Psoas muscle (tissue), 8 donors: ENCODE results near the gene POLR3B. TPM values are rescaled to one million over a fixed set of nuclear protein-coding genes. Genes with fewer than 3 reads are reported as not detected.

Source experiments
- ATAC-seq, 4 donors: fragments of 200-7000 bp; cut with Tn5 transposase; one replicate each; pipeline ENCODE4 v1.9.1; 2020; ENCODE audit warnings: moderate library complexity in 3 of 4, mild to moderate bottlenecking in 2 of 4
- DNase-seq, 2 donors: peaks; one replicate each; pipeline ENCODE4 v3.0.0-alpha.2; 2020
- H3K27ac ChIP-seq: fragments of 200-600 bp; one replicate; pipeline ENCODE4 v1.8.0; 2022
- H3K27me3 ChIP-seq, 3 donors: fragments of 200-600 bp in 1 of 3; one replicate each; pipeline versions ENCODE4 v1.6.1 to v1.8.0; 2013 to 2022; ENCODE audit warnings: low read length in 2 of 3, mild to moderate bottlenecking in 2 of 3, moderate library complexity in 1 of 3; ENCODE audit not compliant: insufficient read depth in 3 of 3
- H3K36me3 ChIP-seq, 2 donors: fragments of 200-600 bp in 1 of 2; one replicate each; pipeline versions ENCODE4 v1.6.1 to v1.8.0; 2013 to 2022; ENCODE audit warnings: low read depth in 1 of 2, mild to moderate bottlenecking in 1 of 2, moderate library complexity in 1 of 2; ENCODE audit not compliant: insufficient read depth in 1 of 2
- H3K4me1 ChIP-seq: fragments of 200-600 bp; one replicate; pipeline ENCODE4 v1.8.0; 2022
- H3K4me3 ChIP-seq: fragments of 200-600 bp; one replicate; pipeline ENCODE4 v1.8.0; 2022; ENCODE audit warnings: mild to moderate bottlenecking
- H3K9me3 ChIP-seq: fragments of 200-600 bp; one replicate; pipeline ENCODE4 v1.8.0; 2022
- WGBS, 3 donors: extraction: QIAGEN DNeasy Blood & Tissue Kit; methylation state at CpG; one replicate each; pipeline versions ENCODE4 v1.1.6 to v1.1.7; 2013; 5-methylcytosine and 5-hydroxymethylcytosine counted together
- intact Hi-C, 2 donors: fragments of 100-400 bp; cut with DNase I; formaldehyde crosslinking; loops; one replicate each; pipeline versions ENCODE4 v1.11.0 to v1.14.2; 2022
- polyA plus RNA-seq, 3 donors: library from polyadenylated mRNA; stranded (reverse); fragments of 200-250 nt; gene quantifications; one replicate each; pipeline ENCODE4 v1.2.3, GENCODE V29; 2013
- total RNA-seq, 4 donors: library from RNA; stranded (reverse); fragmentation: NEBNext Ultra II Directional in 2 of 4; extraction: Animal tissue kit (Norgen Biotek cat#: 25700) in 2 of 4; gene quantifications; one replicate each; pipeline versions ENCODE4 v1.2.1 to v1.2.4, GENCODE V29; 2021 to 2023
- TF ChIP-seq, protein P1 (sequence below): fragments of 200-600 bp; IDR thresholded peaks from one replicate; pipeline ENCODE4 v1.8.0; 2022; ENCODE audit warnings: antibody characterized with exemption
- donor health status: healthy with polysubstance abuse.
- donor health status: DM: no; HTN: no; CAD: no; lungs with moderate emphysema.
- donor health status: Bipolar disorder and iron deficiency.
- donor health status: healthy.
- donor health status: DM: yes; HTN: yes; CAD: no.
- donor health status: DM: no; HTN: no; CAD: no.
- donor health status: DM: no; HTN: no; CAD: no.
- donor health status: DM: yes; HTN: yes; CAD: no.

The POLR3B gene
- total and polyA plus RNA-seq, 7 donors: 3.6 to 14.0 (median 6.7) TPM

GRCh38 chr12:106429043-106429552 is 71.5 kb downstream of the POLR3B start:
- no peaks in the 10 kb centered on the region for H3K9me3 ChIP-seq
- WGBS, 3 donors: 46 to 61% (median 47%) methylated on average over 7 of the region's 7 CpGs
- peaks cover 25% of the 10 kb centered on the region for H3K4me1 ChIP-seq
- TF ChIP-seq, protein P1, sequence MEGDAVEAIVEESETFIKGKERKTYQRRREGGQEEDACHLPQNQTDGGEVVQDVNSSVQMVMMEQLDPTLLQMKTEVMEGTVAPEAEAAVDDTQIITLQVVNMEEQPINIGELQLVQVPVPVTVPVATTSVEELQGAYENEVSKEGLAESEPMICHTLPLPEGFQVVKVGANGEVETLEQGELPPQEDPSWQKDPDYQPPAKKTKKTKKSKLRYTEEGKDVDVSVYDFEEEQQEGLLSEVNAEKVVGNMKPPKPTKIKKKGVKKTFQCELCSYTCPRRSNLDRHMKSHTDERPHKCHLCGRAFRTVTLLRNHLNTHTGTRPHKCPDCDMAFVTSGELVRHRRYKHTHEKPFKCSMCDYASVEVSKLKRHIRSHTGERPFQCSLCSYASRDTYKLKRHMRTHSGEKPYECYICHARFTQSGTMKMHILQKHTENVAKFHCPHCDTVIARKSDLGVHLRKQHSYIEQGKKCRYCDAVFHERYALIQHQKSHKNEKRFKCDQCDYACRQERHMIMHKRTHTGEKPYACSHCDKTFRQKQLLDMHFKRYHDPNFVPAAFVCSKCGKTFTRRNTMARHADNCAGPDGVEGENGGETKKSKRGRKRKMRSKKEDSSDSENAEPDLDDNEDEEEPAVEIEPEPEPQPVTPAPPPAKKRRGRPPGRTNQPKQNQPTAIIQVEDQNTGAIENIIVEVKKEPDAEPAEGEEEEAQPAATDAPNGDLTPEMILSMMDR: no peak
- DNase-seq: no peak
- no peaks in the 10 kb centered on the region for H3K27me3 ChIP-seq
- peaks cover 5 to 27% of the 10 kb centered on the region in 2 donors for H3K36me3 ChIP-seq
- ATAC-seq: no peak
- intact Hi-C loops: no loop called here
- peak overlapping the region; percentile 5 for H3K4me3 ChIP-seq
- H3K27ac ChIP-seq: no peak overlapping the region

- WGBS, 3 donors: 95 to 100% (median 96%) methylated on average over 1 of the region's 1 CpG
- Histone ChIP-seq H3K36me3 (peaks cover 5 to 32% of the 10 kb centered on the region in 2 donors), H3K27me3 (no peaks in the 10 kb centered on the region), H3K4me3 (no peak overlapping the region), H3K27ac (no peak overlapping the region), H3K4me1 (peaks cover 25% of the 10 kb centered on the region), H3K9me3 (no peaks in the 10 kb centered on the region)
- no peak for DNase-seq
- intact Hi-C loops: no loop called here
- TF ChIP-seq, protein P1: no peak
- ATAC-seq: no peak
These were observed 72.1 kb downstream of the POLR3B start for GRCh38 chr12:106429636-106430035.

DNA sequence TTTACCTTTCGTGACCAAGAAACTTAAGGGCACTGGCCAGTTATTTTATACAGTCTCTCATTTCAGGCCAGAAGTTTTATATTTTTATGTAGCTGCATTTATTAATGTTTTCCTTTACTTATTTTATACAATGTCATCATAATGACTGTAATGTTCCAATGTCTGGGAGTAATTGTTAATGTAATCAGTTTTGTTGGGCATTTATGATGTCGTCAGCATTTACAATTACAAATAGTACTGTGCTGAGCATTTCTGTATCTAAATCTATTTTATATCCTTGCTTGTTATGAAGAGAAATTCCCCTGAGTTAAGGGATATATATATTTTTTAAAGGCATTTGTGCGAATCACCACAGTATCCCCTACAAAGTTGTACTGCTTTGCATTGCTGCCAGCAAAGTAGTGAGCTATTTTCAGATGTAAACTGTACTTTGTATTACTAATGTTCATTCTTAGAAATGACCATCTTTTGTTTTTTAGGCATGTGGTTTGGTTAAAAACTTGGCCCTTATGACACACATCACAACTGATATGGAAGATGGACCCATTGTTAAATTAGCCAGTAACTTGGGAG is 74.4 kb downstream of the POLR3B start:
- Histone ChIP-seq H3K27ac (no peak overlapping the region), H3K4me3 (no peak overlapping the region), H3K9me3 (no peaks in the 10 kb centered on the region), H3K36me3 (peaks cover 5 to 53% of the 10 kb centered on the region in 2 donors), H3K27me3 (no peaks in the 10 kb centered on the region), H3K4me1 (peaks cover 17% of the 10 kb centered on the region)
- DNase-seq (no peak), ATAC-seq (no peak)
- TF ChIP-seq, protein P1: no peak
- intact Hi-C loops: no loop called here
- WGBS, 3 donors: 90 to 96% (median 95%) methylated on average over 3 of the region's 3 CpGs

DNA sequence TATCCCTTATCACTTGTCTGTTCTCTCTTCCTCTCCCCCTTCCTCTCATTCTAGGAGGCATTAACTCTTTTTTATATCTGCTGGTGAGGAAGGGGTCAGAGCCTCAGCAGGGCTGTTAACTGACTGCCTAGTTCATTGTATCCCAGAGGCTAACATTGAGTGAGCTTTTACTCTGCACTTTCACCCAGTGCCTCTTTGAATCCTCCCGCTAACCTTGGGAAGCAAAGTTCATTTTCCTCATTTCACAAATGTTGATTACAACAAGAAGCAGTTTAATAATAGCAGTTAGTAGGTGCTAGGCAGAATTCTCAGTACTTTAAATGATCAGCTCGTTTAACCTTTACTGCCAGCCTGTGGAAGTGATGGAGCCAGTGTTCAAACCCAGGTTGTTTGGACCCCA is 75.5 kb downstream of the POLR3B start:
- H3K4me1 ChIP-seq: peaks cover 13% of the 10 kb centered on the region
- TF ChIP-seq, protein P1: no peak
- no peaks in the 10 kb centered on the region for H3K9me3 ChIP-seq
- no peak overlapping the region for H3K4me3 ChIP-seq
- no peak for DNase-seq
- WGBS, 3 donors: 90 to 94% (median 91%) methylated on average over 2 of the region's 2 CpGs
- H3K27me3 ChIP-seq: no peaks in the 10 kb centered on the region
- intact Hi-C loops: no loop called here
- ATAC-seq: no peak
- no peak overlapping the region for H3K27ac ChIP-seq
- H3K36me3 ChIP-seq: peaks cover 5 to 64% of the 10 kb centered on the region in 2 donors

- peaks cover 5 to 78% of the 10 kb centered on the region in 2 donors for H3K36me3 ChIP-seq
- 83 to 93% (median 91%) methylated on average over 4 of the region's 4 CpGs for WGBS, 3 donors
These were observed 77.0 kb downstream of the POLR3B start for GRCh38 chr12:106434526-106434925.

More at GRCh38 chr12:106434526-106434925, 77.0 kb downstream of the POLR3B start:
- Histone ChIP-seq H3K9me3 (no peaks in the 10 kb centered on the region), H3K4me1 (no peaks in the 10 kb centered on the region), H3K4me3 (no peak overlapping the region), H3K27ac (no peak overlapping the region), H3K27me3 (no peaks in the 10 kb centered on the region)
- DNase-seq: no peak
- TF ChIP-seq, protein P1: no peak
- no peak for ATAC-seq
- intact Hi-C loops: no loop called here
